Large intestine (tissue), 3 donors: ENCODE measurements around the gene EDN2. TPM values are rescaled to one million over a fixed set of nuclear protein-coding genes. Genes with fewer than 3 reads are reported as not detected.

Experiments
- DNase-seq, 2 donors: peaks; one replicate each; pipeline versions ENCODE4 v3.0.0 to v3.0.0-alpha.2; 2013
- H3K27ac ChIP-seq: one replicate; pipeline ENCODE4 v1.5.1; 2013; ENCODE audit warnings: low read length
- H3K27me3 ChIP-seq: 2 replicates; pipeline ENCODE4 v1.6.1; 2013; ENCODE audit warnings: low read length; ENCODE audit not compliant: control insufficient read depth, insufficient read depth
- H3K36me3 ChIP-seq: 2 replicates; pipeline ENCODE4 v1.6.1; 2013; ENCODE audit warnings: low read length; ENCODE audit not compliant: control insufficient read depth, insufficient read depth
- H3K4me1 ChIP-seq: one replicate; pipeline ENCODE4 v1.6.1; 2013; ENCODE audit warnings: low read length; ENCODE audit not compliant: control insufficient read depth, insufficient read depth
- H3K4me3 ChIP-seq: one replicate; pipeline ENCODE4 v1.5.1; 2013; ENCODE audit warnings: low read length
- H3K9me3 ChIP-seq: one replicate; pipeline ENCODE4 v1.6.1; 2013; ENCODE audit warnings: mild to moderate bottlenecking, low read depth, low read length, moderate library complexity; ENCODE audit not compliant: control insufficient read depth
- WGBS: methylation state at CpG from one replicate; pipeline ENCODE4 v1.1.5; 2013; ENCODE audit warnings: low lambda C conversion rate; ENCODE audit not compliant: insufficient coverage; 5-methylcytosine and 5-hydroxymethylcytosine counted together
- polyA plus RNA-seq: library from polyadenylated mRNA; unstranded; fragments of 120-200 nt; gene quantifications from one replicate; pipeline ENCODE4 v1.2.1, GENCODE V29; 2013

EDN2 gene
- polyA plus RNA-seq, 1 donor: 0.51 TPM

DNA sequence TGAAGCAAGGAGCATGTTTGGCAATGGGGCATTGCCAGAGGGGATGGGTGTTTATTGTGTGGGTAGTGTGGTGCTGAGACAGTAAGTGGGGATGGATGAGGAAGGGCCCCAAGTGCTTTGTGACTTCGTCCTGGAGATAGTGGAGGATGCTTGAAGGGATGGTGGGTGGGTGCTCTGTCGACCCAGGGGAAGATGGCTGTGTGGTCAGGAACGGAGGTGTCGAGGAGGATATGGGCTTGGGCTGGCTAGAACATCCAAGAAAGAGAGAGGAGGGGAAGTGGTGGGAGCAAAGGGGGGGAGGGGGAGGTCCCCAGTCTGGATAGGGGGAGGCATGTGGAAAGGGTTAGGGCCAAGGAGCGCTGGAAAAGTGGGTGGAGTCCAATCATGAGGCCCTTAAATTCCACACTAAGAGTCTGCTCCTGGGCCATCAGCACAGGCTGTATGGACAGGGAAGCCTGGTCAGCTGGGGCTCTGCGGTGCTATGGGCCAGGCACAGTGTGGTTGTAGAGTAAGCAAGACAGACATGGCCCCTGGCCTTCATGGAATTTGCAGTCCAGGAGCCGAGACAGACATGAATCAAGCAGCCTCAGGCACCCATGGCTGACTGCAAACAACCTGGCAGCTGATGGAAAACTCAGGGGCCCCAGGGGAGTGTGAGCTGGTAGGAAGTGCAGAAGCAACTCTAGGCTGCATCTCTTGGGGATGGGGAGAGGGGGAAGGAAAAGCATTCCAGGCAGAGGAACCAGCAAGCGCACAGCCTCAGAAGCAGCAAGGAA lies 36.3 kb downstream of the EDN2 start:
- WGBS: 90% methylated on average over 2 of the region's 8 CpGs

GRCh38 chr1:41446851-41447610 lies 37.5 kb downstream of the EDN2 start:
- WGBS: no CpG with 5 or more reads among the region's 9 CpGs
- Histone ChIP-seq H3K9me3 (peaks cover 4% of the 10 kb centered on the region), H3K4me3 (no peak overlapping the region), H3K36me3 (no peaks in the 10 kb centered on the region), H3K27me3 (no peaks in the 10 kb centered on the region), H3K27ac (no peak overlapping the region), H3K4me1 (peaks cover 21% of the 10 kb centered on the region)
- no peak for DNase-seq

More for the DNA sequence above, 36.3 kb downstream of the EDN2 start:
- H3K4me3 ChIP-seq: no peak overlapping the region
- H3K4me1 ChIP-seq: peaks cover 32% of the 10 kb centered on the region
- H3K36me3 ChIP-seq: no peaks in the 10 kb centered on the region
- no peak overlapping the region for H3K27ac ChIP-seq
- peak in 1 of 2 donors; percentile 36 for DNase-seq
- no peaks in the 10 kb centered on the region for H3K27me3 ChIP-seq
- H3K9me3 ChIP-seq: peaks cover 4% of the 10 kb centered on the region

GRCh38 chr1:41444785-41445184 lies 39.7 kb downstream of the EDN2 start:
- Histone ChIP-seq H3K4me3 (no peak overlapping the region), H3K4me1 (peaks cover 15% of the 10 kb centered on the region), H3K36me3 (no peaks in the 10 kb centered on the region), H3K9me3 (peaks cover 4% of the 10 kb centered on the region), H3K27me3 (no peaks in the 10 kb centered on the region), H3K27ac (no peak overlapping the region)
- no peak for DNase-seq

DNA sequence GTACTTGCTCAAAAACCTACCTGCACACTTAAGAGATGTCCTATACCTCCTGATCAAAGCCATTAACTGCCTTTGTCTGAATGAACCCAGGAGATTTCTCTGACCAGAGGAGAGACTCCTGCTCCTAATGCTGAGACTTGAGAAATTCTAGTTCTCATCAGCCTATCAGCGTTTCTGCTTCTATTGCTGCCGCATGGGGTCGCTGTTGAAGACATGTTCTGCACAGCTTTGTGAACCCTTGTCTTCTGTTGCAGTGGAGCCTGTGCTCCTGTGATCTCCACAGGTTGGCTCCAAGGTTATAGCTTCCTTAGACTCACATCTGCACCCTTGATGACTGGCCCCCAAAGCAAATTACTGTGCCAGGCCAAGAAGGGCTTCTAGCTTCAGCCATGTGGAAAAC lies 40.2 kb downstream of the EDN2 start:
- no CpG with 5 or more reads among the region's 3 CpGs for WGBS

DNA sequence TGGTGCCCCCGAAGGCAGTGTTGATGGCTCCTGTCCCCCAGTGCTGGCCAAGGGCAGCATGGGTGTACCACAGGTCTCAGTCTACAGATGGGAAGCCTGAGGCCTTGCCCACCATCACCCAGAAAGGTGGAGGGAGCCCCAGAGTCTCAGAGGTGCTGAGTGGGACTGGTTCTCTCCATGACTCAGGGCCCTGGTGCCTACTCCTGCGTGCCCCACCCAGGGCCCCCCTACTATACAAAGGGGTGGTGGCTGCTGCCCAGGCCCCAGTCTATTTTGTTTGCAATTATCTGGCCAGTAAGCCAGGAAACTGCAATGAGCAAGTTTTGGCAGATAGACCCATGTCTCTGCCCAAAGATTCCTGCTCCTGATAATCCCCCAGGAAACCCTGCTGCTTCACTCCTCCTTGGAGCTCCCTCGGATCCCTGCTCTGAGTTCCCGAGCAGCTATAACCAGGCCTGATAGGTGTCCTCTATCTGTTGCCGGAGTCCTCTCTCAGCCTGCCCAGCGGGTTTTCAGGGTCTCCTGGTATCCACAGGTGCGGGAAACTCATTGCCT lies 41.7 kb downstream of the EDN2 start:
- Histone ChIP-seq H3K36me3 (no peaks in the 10 kb centered on the region), H3K27ac (no peak overlapping the region), H3K4me1 (no peaks in the 10 kb centered on the region), H3K27me3 (no peaks in the 10 kb centered on the region), H3K9me3 (peaks cover 4% of the 10 kb centered on the region), H3K4me3 (no peak overlapping the region)
- no peak for DNase-seq
- WGBS: no CpG with 5 or more reads among the region's 7 CpGs

More for the DNA sequence above, 40.2 kb downstream of the EDN2 start:
- DNase-seq: no peak
- H3K4me1 ChIP-seq: peaks cover 10% of the 10 kb centered on the region
- peaks cover 4% of the 10 kb centered on the region for H3K9me3 ChIP-seq
- no peak overlapping the region for H3K27ac ChIP-seq
- H3K4me3 ChIP-seq: no peak overlapping the region
- no peaks in the 10 kb centered on the region for H3K36me3 ChIP-seq
- H3K27me3 ChIP-seq: no peaks in the 10 kb centered on the region

GRCh38 chr1:41440321-41441085 lies 44.0 kb downstream of the EDN2 start:
- no peak for DNase-seq
- WGBS: no CpG with 5 or more reads among the region's 4 CpGs
- Histone ChIP-seq H3K27me3 (peaks cover 7% of the 10 kb centered on the region), H3K36me3 (no peaks in the 10 kb centered on the region), H3K27ac (no peak overlapping the region), H3K4me1 (peaks cover 3% of the 10 kb centered on the region), H3K4me3 (no peak overlapping the region), H3K9me3 (peaks cover 4% of the 10 kb centered on the region)

DNA sequence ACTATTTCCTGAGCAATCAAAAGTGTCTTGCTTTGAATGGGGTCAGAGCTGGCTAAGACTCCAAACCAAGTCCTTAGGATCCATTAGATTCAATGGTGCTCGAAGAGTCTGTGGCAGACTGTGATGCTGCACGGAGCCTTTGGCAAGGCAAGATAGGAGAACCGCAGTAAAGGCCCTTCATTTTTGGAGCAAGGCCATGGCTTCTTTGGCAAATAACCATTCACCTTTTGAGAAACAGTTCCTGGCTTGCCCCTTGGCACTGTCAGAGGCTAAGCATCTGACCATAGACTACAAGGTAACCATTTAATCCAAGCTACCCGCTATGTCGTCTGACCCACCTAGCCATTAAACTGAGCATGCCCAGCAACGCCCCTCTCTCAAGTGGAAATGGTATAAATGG lies 45.2 kb downstream of the EDN2 start:
- H3K9me3 ChIP-seq: no peaks in the 10 kb centered on the region
- no peak overlapping the region for H3K4me3 ChIP-seq
- peaks cover 7% of the 10 kb centered on the region for H3K27me3 ChIP-seq
- H3K4me1 ChIP-seq: peaks cover 5% of the 10 kb centered on the region
- no CpG with 5 or more reads among the region's 6 CpGs for WGBS
- DNase-seq: no peak
- H3K27ac ChIP-seq: no peak overlapping the region
- H3K36me3 ChIP-seq: no peaks in the 10 kb centered on the region

GRCh38 chr1:41438711-41439110 lies 45.8 kb downstream of the EDN2 start:
- no CpG with 5 or more reads among the region's 1 CpG for WGBS
- Histone ChIP-seq H3K4me3 (no peak overlapping the region), H3K9me3 (no peaks in the 10 kb centered on the region), H3K27me3 (peaks cover 7% of the 10 kb centered on the region), H3K27ac (no peak overlapping the region), H3K36me3 (no peaks in the 10 kb centered on the region), H3K4me1 (peaks cover 5% of the 10 kb centered on the region)
- DNase-seq: no peak

DNA sequence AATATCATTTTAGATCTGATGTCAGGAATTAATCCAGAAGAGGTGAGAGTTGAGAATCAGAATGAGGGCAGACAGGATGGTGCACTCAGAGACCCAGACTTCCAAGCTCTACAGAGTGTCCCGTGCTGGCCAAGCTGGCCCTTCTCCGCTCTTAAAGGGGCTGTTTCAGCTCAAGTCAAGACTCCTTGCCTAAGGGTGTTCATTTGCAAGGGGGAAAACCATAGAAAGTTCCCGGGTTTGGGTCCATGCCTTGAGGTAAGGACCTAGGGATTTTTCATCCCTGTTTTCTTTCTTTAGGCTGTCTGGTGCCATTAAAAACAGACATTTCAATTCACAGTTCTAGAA lies 47.5 kb downstream of the EDN2 start:
- no peak for DNase-seq
- H3K27ac ChIP-seq: no peak overlapping the region
- no peak overlapping the region for H3K4me3 ChIP-seq
- WGBS: 80% methylated on average over 1 of the region's 3 CpGs
- peaks cover under 1% of the 10 kb centered on the region for H3K9me3 ChIP-seq
- peaks cover 16% of the 10 kb centered on the region for H3K4me1 ChIP-seq
- no peaks in the 10 kb centered on the region for H3K36me3 ChIP-seq
- peaks cover 7% of the 10 kb centered on the region for H3K27me3 ChIP-seq

DNA sequence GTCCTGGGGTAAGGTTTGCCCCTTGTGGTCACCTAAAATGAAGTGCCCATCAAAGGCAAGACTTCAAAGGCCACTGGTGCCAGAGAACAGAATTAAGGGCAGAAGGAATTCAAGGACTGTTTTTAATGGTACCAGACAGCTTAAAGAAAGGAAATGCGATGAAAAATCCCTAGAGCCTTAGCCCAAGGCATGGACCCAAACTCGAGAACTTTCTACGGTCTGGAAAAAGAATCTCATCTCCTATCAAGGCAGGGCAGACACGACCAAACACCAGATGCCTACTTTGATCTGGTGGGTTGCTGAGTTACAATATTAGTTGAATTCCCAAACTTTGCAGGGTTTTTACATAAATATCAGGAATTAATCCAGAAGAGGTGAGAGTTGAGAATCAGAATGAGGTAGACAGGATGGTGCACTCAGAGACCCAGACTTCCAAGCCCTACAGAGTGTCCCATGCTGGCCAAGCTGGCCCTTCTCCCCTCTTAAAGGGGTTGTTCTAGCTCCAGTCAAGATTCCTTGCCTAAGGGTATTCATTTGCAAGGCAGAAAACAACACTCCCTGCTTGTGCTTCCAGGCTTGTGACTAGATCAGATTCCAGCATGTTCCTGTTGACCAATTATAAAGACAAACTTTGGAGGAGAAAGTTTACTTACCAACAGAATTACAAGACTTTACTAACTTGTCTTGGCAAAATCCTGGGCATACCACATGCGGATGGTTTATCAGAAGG lies 48.0 kb downstream of the EDN2 start:
- Histone ChIP-seq H3K27me3 (peaks cover 7% of the 10 kb centered on the region), H3K36me3 (no peaks in the 10 kb centered on the region), H3K9me3 (peaks cover 3% of the 10 kb centered on the region), H3K4me1 (peaks cover 16% of the 10 kb centered on the region), H3K27ac (no peak overlapping the region), H3K4me3 (no peak overlapping the region)
- DNase-seq: no peak
- no CpG with 5 or more reads among the region's 5 CpGs for WGBS
